GM19438 (cell line): Measurements from ENCODE around the gene RAG1.
"Not testable (repeated sequence)": the region's sequence is repeated elsewhere in the genome, so short reads cannot be mapped to it uniquely, and the experiment has no call there.

Experiments
- ATAC-seq: cut with Tn5 transposase; IDR thresholded peaks from one replicate; pipeline ENCODE4 v1.9.1; 2021; ENCODE audit warnings: low read depth; ENCODE audit not compliant: unreplicated experiment

Gene RAG1

DNA sequence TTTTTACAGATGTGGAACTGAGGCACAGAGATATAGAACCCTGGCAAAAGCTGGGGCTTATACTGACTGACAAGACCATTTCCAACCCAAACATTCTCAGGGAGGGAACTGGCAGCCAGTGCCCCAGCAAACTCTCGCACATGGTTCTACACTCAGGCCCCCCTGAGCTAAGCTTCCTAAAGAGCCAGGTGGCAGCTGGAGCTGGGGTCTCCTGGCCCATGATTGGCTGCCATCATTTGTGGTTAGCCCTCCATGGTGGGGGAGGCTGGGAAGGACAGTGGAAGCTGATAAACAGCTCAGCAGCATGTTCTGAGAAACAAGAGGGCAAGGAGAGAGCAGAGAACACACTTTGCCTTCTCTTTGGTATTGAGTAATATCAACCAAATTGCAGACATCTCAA lies at the start of gene RAG1:
Gene RAG1, plus strand, starts transcription at position 314 of the 400 bp plus-strand sequence. CDS start 5,298 bp downstream, outside the sequence.
- no peak for ATAC-seq

DNA sequence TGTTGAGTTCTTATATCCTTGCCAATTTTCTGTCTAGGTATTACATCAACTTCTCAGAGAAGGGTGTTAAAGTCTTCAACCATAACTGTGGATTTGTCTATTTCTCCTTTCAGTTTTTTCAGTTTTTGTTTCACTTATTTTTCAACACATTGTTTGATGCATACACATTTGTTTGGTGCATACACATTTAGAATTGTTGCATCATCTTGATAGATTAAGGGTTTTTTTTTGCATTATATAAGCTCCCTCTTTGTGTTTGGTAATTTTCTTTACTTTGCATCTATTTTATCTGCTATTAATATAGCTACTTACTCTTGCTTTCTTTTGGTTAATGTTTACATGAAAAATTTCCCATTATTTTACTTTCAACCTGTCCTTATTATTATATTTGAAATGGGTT lies 37.0 kb upstream of the RAG1 start:
- ATAC-seq, result no peak

DNA sequence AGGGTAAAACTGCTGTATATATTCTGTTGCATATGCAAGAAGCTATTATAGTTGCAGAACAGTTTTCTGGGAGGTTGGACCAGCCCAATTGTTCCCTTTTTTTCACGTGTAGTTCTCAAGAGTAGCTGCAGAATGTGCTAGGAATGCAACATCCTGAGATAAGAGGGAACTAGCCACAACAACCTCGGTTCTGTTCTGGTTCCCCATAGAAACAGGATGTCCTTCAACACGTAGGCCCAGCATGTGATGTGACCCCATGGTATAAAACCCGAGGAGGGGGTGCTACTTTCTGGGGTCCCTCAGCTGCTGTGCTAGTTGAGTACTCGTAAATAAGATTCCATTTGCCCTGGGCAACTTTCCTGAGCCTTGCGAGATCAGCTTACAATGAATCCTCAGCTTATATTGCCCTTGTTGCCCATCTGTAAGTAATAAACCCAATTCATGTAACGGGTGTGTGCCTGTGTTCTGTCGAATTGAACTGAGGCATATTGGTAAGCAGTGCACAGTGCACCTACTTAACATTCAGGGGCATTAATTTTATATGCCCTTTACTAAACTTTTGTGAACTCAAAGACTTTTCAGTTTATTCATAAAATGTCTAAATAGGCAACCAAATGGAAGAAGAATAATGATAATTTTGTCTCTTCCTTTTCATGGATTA lies 34.7 kb upstream of the RAG1 start:
- ATAC-seq, result no peak

DNA sequence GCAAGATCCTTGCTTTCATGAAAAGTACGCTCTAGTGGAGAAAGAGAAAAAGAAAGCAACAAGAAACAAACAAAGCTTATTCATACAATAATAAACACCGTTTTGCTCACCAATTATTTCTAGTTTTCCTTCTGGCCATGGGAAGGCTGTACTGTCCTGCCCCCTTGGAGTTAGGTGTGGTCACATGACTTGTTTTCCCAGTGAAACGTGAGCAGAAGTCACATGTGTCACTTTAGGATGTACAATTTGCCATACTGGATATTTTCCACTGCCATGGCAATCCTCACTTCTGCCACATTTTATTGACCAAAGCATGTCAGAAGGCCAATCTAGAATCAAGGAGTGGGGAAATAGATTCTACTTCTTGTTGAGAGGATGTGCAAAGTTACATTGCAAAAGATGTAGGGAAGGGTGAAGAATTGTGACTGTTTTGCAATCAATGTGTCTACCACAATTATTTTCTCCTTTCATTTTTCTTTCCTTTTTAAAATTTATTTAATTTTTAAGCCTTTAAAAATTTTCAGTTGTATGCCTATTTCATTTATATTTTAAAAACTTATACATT lies 33.4 kb upstream of the RAG1 start:
- no peak for ATAC-seq

DNA sequence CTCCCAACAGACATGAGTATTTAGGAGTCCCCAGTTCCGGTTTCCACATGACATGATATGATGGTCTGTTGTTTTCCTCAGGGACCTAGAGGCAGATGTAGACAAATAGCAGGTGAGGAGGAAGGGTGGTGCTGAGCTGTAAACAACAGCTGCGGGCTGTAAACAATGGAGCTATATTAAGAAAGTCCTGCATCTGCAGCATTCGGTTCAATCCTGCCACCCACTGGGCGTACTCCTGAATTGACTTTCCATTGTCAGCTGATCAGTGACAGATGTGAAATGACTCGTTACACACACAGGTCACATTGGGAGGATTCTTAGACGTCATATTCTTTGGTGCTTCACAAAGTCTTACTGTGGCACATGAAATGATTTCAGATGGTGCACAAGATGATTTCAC lies 26.8 kb upstream of the RAG1 start:
- ATAC-seq, result peak; percentile 89

DNA sequence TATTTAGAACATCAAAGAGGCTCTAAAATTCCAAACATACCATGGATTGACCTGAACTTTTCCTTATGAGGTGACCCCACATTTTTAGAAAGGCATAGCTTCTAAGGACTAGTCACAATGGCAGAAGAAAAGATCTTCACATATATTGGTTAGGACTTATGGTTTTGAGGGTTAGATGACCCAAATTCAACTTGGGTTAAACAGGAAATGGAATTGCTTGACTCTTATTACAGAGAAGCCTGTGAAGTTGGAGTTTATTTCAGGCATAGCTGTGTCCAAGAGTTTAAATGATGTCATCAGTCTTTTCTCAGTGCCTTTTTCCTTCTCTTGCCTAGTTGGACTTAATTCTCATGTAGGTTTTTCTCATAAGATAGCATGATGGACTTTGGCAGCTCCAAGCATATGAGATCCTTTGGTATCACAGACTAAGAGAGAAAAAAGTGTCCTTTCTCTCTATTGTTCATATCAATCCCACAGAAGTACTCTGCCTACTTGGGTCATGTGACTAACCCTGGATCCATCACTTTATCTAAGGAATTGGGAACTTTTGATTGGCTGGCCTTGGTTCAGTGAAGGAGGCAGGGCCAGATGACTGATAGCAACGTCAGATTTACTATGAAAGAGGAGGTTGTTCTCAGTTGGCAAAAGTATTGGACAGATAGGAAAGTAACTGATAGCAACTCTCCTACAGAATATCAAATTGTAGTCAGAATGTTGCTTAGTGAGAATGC lies 17.3 kb upstream of the RAG1 start:
- ATAC-seq, result no peak

DNA sequence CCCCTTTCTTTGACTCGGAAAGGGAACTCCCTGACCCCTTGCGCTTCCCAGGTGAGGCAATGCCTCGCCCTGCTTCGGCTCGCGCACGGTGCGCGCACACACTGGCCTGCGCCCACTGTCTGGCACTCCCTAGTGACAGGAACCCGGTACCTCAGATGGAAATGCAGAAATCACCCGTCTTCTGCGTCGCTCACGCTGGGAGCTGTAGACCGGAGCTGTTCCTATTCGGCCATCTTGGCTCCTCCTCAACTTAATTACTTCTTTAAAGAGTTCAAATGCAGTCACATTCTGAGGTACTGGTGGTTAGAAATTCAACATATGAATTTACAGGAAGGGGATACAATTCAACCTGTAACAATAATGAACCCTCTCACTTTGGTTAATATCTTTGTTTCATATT lies 10.4 kb upstream of the RAG1 start:
- ATAC-seq, result not testable (repeated sequence)

DNA sequence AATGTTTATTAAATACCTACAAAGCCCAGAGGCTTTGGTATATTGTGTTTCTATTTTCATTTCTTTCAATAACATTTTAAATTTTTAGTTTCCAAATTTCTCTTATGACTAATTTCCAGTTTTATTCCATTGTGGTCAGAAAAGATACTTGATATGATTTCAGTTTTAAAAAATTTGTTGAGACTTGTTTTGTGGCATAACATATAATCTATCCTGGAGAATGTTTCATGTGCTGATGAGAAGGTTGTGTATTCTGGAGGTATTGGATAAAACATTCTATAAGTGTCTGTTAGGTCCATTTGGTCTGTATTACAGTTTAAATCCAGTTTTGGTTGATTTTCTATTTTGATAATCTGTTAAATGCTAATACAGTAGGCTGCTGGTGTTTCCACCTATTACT lies 9.8 kb upstream of the RAG1 start:
- no peak for ATAC-seq

DNA sequence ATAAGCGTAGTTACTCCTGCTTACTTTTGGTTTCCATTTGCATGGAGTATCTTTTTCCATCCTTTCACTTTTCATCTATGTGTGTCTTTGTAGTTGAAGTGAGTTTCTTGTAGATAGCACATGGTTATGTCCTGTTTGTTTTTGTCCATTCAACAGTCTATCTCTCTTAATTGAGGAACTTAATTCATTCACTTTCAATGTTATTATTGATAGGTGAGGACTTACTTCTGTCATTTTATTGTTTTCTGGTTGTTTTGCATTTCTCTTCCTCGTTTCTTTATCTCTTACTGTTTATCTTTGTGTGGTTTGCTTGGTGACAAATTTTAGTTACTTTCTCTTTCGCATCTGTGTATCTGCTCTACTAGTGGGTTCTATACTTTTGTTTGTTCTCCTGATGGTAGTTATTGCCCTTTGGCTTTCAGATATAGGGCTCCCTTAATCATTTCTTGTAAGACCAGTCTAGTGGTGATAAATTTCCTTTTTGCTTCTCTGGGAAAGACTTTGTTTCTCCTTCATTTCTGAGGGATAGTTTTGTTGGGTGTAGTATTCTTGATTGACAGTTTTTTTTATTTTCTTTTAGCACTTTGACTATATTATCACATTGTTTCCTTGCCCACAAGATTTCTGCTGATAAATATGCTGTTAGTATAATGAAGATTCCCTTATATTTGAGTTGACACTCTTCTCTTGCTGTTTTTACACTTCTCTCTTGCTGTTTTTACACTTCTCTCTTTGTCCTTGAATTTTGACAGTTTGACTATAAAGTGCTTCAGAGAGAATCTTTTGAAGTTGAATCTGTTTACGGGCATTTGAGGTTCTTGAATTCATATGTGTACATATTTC lies 9.0 kb upstream of the RAG1 start:
- peak; percentile 91 for ATAC-seq

DNA sequence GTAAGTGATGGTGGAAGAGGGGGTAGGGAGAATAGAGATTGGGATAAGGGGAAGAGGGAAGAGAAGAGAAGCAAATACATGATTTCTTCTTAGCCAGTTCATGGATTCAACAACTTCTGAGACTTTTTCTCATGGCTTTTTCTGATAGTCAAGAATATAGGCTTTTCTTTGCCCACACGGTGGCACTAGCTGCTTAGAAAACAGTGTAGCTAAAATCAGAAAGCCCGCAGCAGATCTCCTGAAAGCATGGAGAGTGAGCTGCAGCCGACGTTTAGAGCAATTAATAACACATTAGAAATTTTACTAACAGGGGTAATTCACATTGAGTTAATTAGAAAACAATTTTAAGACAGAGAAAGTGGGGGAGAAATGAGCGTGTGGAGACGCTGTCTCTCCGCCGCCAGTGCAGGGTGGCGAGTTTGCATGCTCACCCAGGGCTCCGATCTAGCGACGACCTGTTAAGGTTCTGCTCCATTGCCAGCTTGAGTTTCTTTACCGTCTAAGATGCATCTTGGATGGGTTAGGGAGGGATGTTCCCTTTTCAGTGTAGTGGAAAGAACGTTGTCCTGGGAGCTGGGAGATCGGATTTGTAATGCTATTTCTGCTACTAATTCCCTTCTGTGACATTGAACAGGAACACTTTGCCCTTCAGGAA lies 3.3 kb upstream of the RAG1 start:
- ATAC-seq, result no peak

DNA sequence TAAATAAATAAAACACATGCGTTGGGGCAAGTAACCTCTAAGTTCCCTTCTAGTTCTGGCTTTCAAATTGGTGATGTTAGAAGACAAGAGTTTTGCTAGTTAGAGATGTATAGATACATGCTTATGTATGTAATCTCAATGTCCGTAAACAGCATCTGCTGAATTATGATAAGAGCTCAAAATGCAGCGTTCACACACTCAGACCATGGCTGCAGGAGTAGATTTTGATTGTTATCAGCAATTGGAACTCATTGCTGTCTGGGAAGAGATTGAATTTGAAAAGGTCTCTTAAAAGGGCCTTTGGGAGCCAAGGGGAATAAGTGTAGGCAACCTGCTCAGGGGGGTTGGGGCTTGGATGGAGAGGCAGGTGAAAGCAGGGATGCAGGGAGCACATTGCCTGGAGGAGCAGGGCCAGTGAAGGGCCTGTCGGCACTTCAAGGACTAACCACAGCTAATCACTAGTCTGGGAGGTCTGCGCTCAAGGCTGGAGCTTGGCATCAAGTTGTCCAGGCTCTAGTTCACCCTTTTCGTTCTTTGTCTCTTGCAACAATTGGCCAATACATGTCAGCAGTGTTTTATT lies 2.7 kb upstream of the RAG1 start:
- no peak for ATAC-seq

DNA sequence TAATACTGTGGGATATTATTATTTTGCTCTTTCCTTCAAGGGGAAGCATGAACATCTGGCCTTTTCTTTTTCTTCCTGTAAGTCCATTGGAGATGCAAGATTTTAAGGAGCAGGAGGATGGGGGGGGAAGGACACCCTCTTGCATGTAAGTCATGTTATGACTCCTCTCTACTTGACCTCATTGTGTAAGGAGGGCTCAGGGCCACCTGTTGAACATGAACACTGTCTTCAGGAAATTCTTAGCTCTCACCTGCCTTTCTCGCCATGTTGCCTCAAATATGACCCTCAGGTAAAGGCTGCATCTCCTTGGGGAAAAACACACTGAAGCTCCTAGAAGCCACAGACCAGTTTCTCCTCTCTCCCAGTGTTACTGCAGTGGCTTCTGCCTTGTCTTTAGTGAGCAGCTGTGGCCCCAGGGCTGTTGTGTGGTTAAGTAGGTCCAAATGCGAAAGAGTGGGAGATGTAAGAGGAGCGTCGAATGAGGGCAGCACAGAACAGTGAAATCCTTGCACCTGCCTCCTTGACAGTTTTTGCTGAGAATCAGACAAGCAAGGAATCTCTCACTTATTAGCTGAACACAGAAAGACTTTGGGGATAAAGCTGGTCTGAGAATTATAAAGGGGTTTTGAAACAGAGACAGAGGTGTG lies 1.3 kb upstream of the RAG1 start:
- ATAC-seq, result no peak

DNA sequence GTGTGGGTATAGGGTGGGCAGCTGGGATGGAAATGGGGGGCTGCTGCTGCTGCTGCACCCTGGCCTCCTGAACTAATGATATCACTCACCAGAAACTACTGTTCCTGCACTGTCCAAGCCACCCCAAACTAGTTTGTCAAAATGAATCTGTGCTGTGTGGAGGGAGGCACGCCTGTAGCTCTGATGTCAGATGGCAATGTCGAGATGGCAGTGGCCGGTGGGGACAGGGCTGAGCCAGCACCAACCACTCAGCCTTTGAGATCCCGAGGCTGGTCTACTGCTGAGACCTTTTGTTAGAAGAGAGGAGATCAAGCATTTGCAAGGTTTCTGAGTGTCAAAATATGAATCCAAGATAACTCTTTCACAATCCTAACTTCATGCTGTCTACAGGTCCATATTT lies 1.3 kb downstream of the RAG1 start:
- ATAC-seq, result no peak

DNA sequence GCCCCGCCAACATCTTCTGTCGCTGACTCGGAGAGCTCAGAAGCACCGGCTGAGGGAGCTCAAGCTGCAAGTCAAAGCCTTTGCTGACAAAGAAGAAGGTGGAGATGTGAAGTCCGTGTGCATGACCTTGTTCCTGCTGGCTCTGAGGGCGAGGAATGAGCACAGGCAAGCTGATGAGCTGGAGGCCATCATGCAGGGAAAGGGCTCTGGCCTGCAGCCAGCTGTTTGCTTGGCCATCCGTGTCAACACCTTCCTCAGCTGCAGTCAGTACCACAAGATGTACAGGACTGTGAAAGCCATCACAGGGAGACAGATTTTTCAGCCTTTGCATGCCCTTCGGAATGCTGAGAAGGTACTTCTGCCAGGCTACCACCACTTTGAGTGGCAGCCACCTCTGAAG lies 6.7 kb downstream of the RAG1 start:
- ATAC-seq, result no peak

DNA sequence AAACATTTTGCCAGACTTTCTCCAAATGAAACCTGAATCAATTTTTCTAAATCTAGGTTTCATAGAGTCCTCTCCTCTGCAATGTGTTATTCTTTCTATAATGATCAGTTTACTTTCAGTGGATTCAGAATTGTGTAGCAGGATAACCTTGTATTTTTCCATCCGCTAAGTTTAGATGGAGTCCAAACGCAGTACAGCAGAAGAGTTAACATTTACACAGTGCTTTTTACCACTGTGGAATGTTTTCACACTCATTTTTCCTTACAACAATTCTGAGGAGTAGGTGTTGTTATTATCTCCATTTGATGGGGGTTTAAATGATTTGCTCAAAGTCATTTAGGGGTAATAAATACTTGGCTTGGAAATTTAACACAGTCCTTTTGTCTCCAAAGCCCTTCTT lies 9.6 kb downstream of the RAG1 start:
- no peak for ATAC-seq

DNA sequence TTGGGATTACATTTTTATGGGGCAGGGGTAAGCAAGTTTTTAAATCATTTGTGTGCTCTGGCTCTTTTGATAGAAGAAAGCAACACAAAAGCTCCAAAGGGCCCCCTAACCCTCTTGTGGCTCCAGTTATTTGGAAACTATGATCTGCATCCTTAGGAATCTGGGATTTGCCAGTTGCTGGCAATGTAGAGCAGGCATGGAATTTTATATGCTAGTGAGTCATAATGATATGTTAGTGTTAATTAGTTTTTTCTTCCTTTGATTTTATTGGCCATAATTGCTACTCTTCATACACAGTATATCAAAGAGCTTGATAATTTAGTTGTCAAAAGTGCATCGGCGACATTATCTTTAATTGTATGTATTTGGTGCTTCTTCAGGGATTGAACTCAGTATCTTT lies 10.1 kb downstream of the RAG1 start:
- no peak for ATAC-seq

DNA sequence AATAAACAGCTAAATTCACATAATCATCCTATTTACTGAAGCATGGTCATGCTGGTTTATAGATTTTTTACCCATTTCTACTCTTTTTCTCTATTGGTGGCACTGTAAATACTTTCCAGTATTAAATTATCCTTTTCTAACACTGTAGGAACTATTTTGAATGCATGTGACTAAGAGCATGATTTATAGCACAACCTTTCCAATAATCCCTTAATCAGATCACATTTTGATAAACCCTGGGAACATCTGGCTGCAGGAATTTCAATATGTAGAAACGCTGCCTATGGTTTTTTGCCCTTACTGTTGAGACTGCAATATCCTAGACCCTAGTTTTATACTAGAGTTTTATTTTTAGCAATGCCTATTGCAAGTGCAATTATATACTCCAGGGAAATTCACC lies 10.7 kb downstream of the RAG1 start:
- no peak for ATAC-seq

DNA sequence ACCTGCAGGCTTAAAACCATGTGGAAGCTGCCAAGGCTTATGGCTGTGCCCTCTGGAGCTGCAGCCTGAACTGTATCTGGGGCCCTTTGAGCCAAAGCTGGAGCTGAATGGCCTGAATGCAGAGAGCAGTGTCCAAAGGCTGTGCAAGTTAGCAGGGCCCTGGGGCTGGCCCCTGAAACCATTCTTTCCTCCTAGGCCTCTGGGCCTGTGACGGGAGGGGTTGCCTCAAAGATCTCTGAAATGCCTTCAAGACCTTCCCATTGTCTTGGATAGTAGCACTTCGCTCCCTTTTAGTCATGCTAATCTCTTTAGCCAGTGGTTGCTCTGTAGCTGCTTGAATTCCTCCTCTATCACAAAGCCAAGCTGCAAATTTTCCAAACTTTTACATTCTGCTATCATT lies 13.7 kb downstream of the RAG1 start:
- no peak for ATAC-seq

DNA sequence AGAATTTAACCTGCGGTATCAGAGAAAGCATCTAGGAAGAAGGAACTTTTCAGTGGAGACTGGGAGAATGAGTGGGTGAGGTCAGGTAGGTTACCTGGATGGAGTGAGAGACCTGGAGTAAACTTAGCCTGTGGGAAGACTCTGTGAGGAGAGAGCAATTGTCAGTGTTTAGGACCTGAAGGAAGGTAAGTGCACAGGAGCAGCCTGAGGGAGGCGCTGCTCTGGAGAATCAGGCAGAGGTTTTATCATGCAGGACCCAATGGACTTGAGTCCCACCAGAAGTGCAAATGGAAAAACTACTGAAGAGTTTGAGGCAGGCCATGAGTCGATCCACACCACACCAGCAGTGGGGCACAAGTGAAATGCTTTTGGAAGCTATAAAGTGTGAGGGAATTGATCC lies 15.9 kb downstream of the RAG1 start:
- no peak for ATAC-seq

DNA sequence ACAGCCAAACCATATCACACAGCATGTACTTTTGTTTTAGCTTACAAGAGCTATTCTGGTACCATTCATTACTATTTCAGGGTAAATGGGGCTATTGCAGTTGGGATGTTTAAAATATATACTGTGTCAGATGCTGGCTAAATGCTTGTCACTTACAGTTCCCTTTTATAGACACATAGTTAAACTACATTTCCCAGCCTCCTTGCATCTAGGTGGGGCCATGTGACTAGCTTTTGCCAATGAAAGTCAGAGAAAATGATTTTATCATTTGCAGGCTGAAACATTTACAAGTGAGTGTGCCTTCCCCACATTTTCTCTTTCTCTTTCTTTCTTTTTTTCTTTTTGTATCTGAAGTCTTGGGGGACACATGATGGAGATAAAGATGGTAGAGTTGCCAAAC lies 18.7 kb downstream of the RAG1 start:
- peak; percentile 60 for ATAC-seq
